ENCODE data around the gene VAV1.
"Not testable (repeated sequence)": the region's sequence is repeated elsewhere in the genome, so short reads cannot be mapped to it uniquely, and the experiment has no call there.

Gene VAV1

DNA sequence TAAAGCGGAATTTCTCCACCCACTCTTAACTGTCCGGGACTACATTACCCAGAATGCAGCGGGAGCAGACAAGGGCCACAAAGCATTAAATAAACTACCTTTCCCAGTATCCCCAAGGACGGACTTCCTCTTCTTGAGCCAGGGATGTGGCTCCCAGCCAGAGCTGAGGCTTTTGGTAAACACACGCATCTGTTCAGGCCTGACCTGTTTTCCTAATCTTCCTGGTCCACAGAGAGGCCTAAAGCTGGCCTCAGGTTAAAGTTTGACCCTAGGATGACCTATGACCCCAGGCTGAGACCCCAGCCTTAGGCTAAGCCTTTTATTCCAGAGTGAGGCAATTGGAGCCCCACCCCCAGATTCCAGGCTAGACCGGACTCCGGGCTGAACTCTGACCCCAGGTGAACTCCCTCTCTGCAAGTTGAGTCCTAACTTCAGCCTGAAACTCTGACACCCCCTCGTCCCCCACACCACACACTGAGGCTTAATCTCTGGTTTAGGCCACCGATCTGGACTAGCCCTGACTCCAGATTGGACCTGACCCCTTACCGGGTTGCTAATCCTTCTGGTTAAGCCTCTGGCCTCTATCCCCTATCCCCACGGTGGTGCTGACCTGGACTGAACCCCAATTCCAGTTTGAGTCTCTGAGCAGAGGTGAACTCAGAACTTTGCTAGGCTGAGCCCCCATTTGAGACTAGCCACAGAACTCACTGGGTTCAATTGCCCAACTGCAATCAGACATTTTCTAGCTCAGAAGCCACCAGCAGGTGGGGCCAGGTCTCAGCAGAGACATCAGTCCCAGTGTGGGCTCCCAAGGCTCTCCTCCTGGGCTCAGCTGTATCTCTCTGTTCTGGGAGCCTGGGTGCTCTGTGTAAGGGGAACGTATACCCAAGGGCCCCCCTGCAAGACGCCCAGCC is 34.4 kb upstream of the VAV1 start:
- peak; percentile 20 for DNase-seq

DNA sequence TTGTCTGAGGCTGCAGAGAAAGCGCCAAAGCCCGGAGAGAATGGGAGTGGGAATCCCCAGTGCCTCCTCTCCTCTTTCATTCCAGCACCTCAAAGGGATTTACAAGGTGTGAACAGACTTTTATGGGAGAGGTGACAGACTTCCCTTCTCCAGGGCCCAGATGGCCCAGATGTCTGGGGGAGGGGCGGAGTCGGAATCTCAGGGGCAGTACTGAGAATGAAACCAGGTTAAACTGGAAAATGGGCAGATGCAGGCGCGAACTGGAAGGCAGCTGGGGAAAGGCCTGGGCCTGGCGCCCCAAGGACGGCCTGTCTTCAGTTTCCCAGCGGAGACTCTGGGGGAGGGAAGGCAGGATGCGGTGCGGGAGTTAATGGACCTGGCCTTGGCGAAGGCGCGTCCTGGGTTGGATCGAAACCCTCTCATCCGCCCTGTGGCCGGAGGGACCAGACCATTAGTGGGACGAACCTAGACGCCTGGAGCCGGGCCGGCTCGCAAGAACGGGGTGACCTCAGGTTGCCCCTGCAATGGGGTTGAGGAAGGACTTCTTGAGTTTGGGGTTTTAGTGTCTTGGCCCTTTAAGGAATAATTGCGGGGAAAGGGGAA is 33.6 kb upstream of the VAV1 start:
- no peak for DNase-seq

DNA sequence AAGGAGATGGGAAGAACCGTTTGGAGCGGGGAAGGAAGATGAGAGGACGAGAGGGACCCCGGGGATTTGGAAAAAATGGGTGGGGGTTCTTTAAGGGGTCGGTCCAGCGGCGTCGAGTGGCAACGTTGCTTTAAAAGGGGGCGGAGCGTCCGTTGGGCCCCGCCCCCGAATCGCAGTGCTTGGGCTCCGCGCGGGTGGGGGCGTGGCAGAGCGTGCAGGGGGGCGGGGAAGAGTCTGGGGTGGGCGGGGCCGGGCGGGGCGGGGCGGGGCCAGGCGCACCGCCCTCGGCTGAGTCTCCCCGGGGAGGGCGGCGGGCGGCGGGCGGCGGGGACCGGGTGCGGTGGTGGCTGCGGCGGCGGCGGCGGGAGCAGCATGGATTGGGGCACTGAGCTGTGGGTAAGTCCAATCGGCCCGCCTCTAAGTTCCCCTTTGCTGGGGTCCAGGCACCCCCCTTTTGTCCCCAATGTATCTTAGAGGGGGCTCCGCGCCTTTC is 33.1 kb upstream of the VAV1 start, which contains the start of gene TRIP10:
Gene TRIP10 (plus strand): TSS at position 291 of the 493 bp plus-strand sequence. CDS start 82 bp downstream, at position 373.
- no peak for DNase-seq

DNA sequence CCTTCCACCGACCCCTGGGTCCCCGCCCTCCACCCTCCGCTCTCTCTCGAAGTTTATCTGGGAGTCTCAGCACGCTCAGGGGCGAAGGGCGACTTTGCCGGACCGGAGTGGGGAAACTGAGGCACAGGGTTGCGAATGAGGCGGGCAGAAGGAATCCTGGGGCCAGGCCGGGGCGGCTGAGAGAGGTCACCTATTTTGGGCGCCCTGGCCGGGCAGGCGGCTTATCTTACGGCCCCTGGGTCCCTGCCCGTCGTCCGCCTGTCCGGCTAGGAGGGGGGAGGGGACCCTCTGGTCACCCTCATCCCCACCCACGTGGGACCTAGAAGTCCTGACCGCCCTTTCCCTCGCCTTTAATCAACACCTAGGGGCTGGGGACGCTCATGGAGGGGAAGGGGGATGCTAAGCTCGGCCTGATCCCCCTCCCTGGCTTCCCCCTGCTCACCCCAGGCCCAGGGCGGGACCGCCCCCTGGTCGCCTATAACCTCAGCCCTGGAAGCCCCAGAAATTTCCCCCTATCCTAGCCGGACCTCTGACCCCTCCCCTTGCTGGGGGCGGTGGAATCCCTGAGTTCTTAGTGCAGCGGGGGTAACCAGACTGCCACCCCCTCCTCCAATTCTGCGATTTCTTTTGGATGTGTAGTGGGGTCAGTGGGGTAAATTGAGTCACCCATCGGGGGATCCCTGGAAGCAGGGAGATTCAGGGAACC is 32.5 kb upstream of the VAV1 start:
- DNase-seq = no peak

DNA sequence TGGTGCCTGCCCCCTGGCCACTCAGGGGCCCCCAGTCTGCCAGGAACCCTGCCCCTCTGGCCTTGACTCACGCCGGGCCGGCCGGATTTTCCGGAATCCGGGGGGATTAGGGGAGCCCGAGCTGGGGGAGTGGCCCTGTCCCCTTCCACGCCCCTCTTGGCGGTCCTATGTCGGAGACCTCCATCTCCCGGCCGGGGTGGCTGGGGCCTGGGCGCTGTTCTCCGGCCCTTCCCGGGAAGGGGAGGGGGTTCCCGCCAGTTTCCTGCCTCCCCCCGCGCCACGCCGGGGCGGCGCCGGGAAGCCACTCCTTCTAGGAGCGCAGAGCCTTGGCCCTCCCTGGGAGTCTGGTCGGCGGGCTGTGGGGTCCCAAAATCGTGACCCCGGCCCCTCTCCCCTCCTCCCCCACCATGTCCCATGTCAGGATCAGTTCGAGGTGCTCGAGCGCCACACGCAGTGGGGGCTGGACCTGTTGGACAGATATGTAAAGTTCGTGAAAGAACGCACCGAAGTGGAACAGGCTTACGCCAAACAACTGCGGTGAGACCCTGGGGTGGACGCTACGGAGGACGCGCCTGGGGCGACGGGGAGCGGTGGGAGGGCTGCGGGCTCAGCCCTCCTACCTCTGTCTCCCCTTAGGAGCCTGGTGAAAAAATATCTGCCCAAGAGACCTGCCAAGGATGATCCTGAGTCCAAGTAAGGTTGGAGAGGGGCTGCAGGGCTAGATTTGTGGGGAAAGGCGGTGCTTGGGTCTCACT is 31.7 kb upstream of the VAV1 start:
- no peak for DNase-seq

DNA sequence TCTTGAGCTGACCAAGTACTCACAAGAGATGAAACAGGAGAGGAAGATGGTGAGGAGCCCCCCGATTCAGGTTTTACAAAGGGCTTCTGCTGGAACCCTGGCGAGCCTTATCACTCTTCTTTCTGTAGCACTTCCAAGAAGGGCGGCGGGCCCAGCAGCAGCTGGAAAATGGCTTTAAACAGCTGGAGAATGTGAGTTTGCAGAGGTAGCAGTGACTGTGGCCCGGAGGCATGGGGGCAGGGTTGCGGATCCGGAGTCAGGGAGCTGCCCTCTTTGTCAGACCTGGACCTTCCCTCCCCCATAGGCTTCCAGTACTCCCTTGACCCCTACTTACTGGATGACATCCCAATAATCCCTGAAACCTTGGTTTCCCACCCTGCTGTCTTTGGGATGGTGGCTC is 29.4 kb upstream of the VAV1 start:
- no peak for DNase-seq

DNA sequence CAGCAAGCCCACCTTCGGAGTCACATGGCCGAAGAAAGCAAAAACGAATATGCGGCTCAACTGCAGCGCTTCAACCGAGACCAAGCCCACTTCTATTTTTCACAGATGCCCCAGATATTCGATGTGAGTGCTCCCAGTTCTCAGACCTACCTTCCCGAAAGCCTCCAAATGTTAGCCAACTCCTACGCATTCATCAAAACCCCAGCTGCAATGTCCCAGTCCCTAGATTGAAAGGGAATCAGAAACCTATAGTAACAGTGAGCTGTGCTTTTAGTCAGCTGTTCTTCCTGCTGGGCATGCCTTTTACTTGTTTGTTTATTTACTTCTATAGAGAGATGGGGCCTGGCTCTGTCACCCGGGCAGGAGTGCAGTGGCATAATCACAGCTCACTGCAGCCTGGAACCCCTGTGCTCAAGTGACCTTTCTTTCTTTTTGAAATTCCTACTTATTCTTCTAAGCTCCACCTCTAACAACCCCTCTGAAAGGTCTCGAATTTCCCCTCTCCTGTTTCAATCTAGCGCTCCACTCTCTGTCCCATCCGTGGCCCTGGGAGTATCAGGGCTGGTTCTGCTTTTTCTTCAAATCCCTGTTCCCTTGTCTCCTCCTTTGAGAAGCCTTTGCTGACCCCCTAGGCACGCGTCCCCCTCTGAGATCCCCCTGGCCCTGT is 28.7 kb upstream of the VAV1 start:
- no peak for DNase-seq

DNA sequence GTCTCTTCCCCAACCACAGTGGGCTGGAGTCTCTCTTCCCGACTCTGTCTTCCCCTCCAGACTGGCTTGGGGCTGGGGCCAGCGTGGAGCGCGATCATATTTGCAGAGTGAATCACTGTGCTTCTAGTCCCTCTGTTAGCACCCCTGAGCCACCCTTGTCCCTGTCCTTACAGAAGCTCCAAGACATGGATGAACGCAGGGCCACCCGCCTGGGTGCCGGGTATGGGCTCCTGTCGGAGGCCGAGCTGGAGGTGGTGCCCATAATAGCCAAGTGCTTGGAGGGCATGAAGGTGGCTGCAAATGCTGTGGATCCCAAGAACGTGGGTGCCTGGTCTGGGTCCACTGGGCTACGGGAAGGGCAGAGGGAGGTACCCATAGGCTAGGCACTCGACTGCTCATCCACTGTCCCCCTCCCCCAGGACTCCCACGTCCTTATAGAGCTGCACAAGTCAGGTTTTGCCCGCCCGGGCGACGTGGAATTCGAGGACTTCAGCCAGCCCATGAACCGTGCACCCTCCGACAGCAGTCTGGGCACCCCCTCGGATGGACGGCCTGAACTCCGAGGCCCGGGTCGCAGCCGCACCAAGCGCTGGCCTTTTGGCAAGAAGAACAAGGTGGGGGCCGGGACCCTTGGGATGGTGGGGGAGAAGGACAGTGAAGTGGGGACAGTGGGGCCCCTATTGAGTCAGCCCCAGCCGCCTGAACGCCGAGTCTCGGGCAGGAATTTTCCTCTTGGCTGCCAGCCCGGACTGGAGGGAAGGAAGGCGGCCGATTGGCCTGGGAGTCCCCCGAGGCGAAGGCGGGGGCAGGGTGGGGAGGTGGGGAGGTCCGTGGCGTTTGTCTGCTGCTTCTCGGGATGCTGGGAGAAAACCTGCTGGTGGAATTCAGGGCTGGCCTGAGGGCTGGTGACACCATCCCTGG is 27.9 kb upstream of the VAV1 start:
- DNase-seq = no peak

DNA sequence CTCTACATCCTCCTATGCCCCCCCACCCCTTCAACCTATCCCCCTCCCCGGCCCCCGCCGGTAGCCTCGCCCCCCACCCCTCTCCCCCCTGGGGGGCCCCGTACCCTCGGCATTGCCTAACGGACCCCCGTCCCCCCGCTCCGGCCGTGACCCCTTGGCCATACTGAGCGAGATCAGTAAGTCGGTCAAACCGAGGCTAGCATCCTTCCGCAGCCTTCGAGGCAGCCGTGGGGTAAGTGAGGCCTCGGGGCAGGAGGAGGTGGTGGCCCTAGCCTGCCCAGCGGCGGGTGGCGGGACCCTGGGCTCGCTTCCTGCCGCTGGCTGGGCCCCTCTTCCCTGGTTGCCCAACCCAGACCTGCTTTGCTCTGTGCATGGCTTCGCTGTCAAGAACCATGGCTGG is 26.5 kb upstream of the VAV1 start:
- DNase-seq = no peak

DNA sequence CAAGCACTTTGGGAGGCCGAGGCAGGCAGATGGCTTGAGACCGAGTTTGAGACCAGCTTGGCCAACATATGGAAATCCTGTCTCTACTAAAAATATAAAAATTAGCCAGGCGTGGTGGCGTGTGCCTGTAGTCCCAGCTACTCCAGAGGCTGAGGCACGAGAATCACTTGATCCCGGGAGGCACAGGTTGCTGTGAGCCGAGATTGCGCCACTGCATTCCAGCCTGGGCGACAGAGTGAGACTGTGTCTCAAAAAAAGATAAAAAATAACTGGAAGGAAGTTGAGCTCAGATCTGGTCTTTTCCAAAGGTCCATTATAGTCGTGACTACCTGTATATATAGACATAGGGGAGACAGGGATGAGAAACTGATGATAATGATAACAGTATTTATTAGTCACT is 24.0 kb upstream of the VAV1 start:
- DNase-seq = not testable (repeated sequence)

DNA sequence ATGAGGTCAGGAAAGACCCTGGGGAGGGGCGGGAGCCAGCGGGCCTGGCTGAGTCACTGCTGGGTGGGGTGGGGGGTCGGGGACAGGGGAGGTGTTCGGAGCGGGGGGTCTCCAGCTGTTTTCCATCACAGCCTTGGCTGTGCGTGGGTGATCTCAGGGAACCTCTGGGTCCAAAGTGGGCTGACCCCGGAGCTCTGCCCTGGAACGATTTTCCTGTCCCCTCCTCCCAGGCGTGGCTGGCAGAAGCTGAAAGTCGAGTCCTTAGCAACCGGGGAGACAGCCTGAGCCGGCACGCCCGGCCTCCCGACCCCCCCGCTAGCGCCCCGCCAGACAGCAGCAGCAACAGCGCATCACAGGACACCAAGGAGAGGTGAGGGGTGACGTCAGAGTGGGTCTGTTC is 22.4 kb upstream of the VAV1 start:
- DNase-seq = no peak

DNA sequence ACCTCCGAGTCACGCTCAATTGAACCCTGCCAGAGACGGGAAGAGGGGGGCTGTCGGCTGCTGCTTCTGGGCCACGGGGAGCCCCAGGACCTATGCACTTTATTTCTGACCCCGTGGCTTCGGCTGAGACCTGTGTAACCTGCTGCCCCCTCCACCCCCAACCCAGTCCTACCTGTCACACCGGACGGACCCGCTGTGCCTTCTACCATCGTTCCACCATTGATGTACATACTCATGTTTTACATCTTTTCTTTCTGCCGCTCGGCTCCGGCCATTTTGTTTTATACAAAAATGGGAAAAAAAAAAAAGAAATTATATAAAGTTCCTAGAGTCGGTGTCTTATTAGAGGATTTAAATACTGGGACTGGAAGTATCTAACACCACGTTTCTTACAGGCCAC is 21.3 kb upstream of the VAV1 start:
- no peak for DNase-seq

DNA sequence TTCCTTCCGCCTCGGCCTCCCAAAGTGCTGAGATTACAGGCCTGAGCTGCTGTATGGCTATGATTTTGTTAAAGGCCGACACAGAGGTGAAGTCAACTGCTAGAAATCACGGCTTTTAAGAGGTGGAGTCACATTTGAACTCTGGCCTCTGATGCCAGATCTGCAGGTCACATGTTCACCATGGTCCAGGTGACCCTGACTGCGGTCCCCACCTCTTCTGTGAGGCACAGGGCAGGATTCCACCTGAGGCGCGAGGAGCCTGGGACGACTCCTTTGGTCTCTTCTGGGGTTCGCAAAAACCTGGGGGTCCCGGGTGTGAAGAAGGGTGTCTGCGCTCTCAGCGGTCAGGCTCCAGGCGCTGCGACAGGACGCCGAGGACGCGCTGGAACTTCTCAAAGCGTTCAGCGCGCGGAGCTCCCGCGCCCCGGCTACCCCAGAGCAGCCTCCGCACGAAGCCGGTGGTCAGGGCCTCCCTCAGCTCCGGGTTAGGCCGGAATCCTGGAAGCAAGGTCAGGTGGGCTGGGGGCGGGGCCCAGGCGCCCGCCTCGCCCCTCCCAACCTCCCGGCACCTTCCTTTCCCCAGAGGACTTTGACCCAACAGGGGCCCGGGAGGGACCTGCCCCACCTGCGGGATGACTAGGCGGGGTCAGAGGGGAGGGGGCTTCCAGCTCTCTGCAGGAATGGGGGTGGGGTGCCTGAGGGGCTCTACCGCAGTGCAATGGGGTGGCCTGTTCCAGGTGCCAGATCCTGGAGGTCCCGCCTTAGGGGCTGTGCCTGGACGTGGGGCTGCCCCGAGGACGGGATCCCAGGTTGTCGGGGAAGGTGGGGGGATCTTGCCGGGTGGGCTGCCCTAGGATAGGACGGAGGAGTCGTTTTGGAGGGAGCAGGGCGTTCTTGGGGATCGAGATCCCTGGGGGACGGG is 20.0 kb upstream of the VAV1 start:
- no peak for DNase-seq

DNA sequence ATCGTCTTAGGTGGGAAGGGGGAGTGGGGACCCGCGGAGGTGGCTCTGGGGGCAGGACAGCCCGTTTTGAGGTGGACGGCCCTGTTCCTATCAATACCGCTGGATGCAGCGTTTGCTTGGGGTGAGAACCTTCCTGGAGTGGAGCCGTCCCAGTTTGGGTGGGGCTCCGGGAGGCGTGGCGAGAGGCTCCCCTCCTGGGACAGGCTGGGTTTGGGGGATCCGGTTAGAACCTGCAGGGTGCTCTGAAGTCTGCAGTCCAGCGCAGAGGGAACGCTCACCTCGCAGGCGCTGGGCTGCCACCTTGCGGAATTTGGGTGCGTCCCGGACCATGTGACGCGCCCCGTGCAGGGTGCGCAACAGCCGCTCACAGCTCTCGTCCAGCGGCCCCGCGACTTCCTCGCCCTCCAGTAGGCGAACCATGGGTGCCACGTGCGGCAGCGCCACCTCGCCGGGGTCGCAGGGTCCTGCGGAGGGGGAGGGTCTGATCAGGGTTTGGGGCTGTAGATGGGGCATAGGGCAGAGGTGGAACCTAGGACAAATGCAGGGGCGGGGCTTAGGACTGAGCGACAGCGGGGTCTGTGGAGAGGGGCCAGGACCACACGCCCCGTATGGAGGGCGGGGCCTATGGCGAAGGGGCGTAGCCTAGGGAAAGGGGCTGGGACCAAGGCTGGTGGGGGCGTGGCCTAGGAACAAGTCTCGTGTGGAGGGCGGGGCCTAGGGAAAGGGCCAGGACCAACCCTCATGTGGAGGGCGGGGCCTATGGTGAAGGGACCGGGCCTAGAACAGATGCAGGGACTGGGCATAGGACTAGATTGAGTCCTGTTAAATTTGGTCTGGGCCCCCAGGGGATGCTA is 19.1 kb upstream of the VAV1 start:
- DNase-seq = no peak

DNA sequence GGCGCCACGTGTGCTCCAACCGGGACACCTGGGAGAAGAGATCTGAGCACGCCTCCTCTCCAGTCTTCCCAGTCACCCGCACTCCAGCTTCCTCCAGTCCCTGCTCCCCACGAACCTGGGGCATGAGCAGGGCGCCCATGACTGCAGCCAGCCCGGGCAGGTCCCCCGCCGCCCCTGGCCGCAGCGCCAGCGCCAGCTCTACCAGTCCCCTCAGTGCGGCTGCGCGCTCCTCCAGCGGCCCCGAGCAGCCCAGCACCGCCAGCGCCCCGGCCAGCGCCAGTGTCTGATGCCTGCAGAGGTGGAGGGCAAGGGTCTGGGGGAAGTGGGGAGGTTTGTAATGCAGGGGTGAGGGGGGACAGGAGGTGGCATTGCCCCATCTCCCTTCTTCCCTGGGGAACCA is 18.4 kb upstream of the VAV1 start:
- no peak for DNase-seq

DNA sequence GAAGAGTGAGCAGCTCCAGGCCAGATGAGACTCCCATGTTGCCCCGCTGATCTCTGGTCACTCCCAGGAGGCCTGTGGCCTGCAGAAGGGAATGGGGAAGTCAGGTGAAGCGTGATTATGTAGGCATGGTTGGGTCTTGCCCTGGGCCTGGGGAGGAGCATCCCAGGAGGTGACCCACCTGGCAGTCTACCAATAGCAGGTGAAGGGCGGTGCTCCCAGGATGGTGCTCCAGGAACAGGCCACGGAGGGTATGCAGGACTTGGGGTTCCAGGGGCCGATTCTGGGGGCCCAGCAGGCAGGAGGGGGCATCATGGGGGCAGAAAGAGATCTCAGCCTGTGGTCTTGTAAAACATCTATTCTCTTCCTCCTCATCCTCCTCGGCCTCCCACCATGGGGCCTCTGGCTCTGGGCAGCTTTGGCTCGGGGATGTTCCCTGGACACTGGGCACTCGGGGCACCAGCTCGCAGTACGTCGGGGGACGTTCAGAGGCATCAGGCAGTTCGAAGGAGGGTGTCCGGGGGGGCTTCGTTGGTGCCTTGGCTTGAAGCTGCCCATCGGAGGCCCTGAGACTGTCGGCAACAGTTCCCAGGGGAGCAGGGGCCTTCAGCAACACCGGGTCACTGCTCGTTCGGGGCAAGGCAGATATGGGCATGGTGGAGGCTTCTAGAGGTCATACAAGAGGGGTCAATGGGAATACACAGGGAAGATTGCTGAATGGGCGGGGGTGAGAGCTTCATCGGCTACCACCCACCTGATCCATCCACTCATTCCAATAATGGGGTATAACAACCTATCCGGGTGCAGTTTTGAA is 17.6 kb upstream of the VAV1 start:
- DNase-seq = no peak

DNA sequence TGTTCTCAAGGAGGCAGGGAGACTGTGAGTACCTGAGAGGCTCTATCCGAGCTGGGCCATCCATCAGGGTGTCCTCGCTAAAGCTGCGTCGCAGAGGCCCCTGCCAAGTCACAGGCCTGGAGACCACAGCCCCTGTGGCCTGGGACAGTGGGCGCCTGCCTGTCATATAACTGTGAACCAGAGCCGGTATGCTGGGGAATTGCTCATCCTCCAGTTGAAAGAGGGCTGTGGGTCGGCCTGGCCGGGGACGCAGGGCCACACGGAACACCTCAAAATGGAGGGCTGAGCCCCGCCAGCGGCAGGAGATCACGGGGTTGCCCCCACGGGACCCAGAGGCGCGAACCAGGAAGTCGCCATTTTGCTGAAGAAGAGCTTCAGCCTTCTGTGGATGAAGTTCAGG is 11.9 kb upstream of the VAV1 start:
- no peak for DNase-seq

DNA sequence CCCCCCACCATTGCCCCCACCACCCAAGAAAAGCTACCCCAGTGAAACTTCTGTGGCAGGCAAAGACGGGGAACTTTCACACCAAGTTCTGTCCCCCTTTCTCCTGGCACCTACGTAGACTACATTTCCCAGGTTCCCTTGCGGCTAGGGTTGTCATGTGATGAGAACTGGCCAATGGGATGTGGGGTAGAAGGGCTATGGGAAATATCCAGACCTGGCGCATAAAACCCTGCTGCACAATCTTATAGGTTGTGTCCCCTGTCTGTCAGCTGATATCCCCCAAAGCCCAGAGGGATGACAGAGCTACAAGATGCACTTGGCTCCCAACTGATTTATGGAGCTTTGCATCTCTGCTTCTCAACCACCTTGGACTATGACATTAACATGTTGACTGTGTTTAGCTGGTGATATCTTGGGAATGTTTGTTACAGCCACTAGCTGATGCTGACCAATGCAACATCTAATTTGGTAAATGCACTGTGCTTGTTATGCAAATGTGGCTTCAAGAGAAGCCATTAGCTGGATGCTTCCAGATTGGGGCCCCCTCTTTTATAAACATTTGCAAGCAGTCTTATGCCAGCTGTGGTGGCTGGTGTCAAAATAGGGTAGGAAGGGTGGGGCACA is 11.3 kb upstream of the VAV1 start:
- DNase-seq = no peak
